MM.1S (cell line): ENCODE measurements around the gene CNTN6.

Experiments
- DNase-seq: peaks from one replicate; pipeline ENCODE4 v3.0.0-alpha.2; 2015
- H2AFZ ChIP-seq: fragments of 300-600 bp; sonication (generic); 2 replicates; pipeline ENCODE4 v1.6.0; 2016; ENCODE audit warnings: antibody characterized with exemption, low read length
- H3F3A ChIP-seq: fragments of 300-600 bp; sonication (generic); 2 replicates; pipeline ENCODE4 v1.6.1; 2016; ENCODE audit warnings: mild to moderate bottlenecking, antibody characterized with exemption, low read length, moderate library complexity, mixed read lengths; ENCODE audit not compliant: insufficient read depth
- H3K27ac ChIP-seq: fragments of 300-600 bp; sonication (generic); 2 replicates; pipeline ENCODE4 v1.5.1; 2016; ENCODE audit warnings: mild to moderate bottlenecking, low read length
- H3K27me3 ChIP-seq: fragments of 300-600 bp; sonication (generic); replicated peaks from 2 replicates; pipeline ENCODE4 v1.6.0; 2016; ENCODE audit warnings: low read length; ENCODE audit not compliant: insufficient read depth
- H3K36me3 ChIP-seq: fragments of 300-600 bp; sonication (generic); replicated peaks from 2 replicates; pipeline ENCODE4 v1.6.1; 2016; ENCODE audit warnings: mild to moderate bottlenecking, low read length, mixed read lengths; ENCODE audit not compliant: insufficient read depth
- H3K4me1 ChIP-seq: fragments of 300-600 bp; sonication (generic); 2 replicates; pipeline ENCODE4 v1.6.1; 2016; ENCODE audit warnings: low read length, mixed read lengths
- H3K4me2 ChIP-seq: fragments of 300-600 bp; sonication (generic); 2 replicates; pipeline ENCODE4 v1.6.0; 2016; ENCODE audit warnings: low read depth, low read length
- H3K4me3 ChIP-seq: fragments of 300-600 bp; sonication (generic); 2 replicates; pipeline ENCODE4 v1.5.1; 2016; ENCODE audit warnings: low read length, mixed read lengths
- H3K79me2 ChIP-seq: fragments of 300-600 bp; sonication (generic); 2 replicates; pipeline ENCODE4 v1.6.1; 2016; ENCODE audit warnings: mixed run types, low read length, mixed read lengths
- H3K9ac ChIP-seq: fragments of 300-600 bp; sonication (generic); 2 replicates; pipeline ENCODE4 v1.6.1; 2016; ENCODE audit warnings: low read length, mixed read lengths
- H3K9me2 ChIP-seq: fragments of 300-600 bp; sonication (generic); replicated peaks from 2 replicates; pipeline ENCODE4 v1.6.1; 2016; ENCODE audit warnings: mild to moderate bottlenecking, low read length, mixed read lengths; ENCODE audit not compliant: insufficient read depth
- H3K9me3 ChIP-seq: fragments of 300-600 bp; sonication (generic); replicated peaks from 2 replicates; pipeline ENCODE4 v1.6.1; 2016; ENCODE audit warnings: mild to moderate bottlenecking, low read length, mixed read lengths; ENCODE audit not compliant: insufficient read depth
- H4K20me1 ChIP-seq: fragments of 300-600 bp; sonication (generic); 2 replicates; pipeline ENCODE4 v1.6.1; 2016; ENCODE audit warnings: mild to moderate bottlenecking, low read length, moderate library complexity, mixed read lengths; ENCODE audit not compliant: insufficient read depth
- CTCF ChIP-seq: fragments of 300-600 bp; sonication (generic); IDR thresholded peaks from 2 replicates; pipeline ENCODE4 v1.5.1; 2016; ENCODE audit warnings: antibody characterized with exemption, low read length, mixed read lengths
- EZH2 ChIP-seq: fragments of 300-600 bp; sonication (generic); optimal IDR thresholded peaks from 2 replicates; pipeline ENCODE3; 2017; ENCODE audit warnings: low read depth, mild to moderate bottlenecking, antibody characterized with exemption, low read length, mixed read lengths
- EZH2phosphoT487 ChIP-seq: fragments of 300-600 bp; sonication (generic); IDR thresholded peaks from 2 replicates; pipeline ENCODE4 v1.6.1; 2018; ENCODE audit warnings: antibody characterized with exemption, low read length

CNTN6 gene

GRCh38 chr3:1287815-1288214 lies 195.0 kb downstream of the CNTN6 start:
- H3K4me2 ChIP-seq = no peak overlapping the region
- no peaks in the 10 kb centered on the region for H3K9me2 ChIP-seq
- no peak overlapping the region for H3K27ac ChIP-seq
- H3F3A ChIP-seq = no peaks in the 10 kb centered on the region
- TF ChIP-seq CTCF (no peak), EZH2 (no peak), EZH2phosphoT487 (no peak)
- no peaks in the 10 kb centered on the region for H4K20me1 ChIP-seq
- H3K79me2 ChIP-seq = no peaks in the 10 kb centered on the region
- no peaks in the 10 kb centered on the region for H3K27me3 ChIP-seq
- H2AFZ ChIP-seq = no peak overlapping the region
- no peaks in the 10 kb centered on the region for H3K4me1 ChIP-seq
- no peaks in the 10 kb centered on the region for H3K36me3 ChIP-seq
- H3K9ac ChIP-seq = no peak overlapping the region
- no peak overlapping the region for H3K4me3 ChIP-seq
- no peak for DNase-seq
- no peaks in the 10 kb centered on the region for H3K9me3 ChIP-seq

- Histone ChIP-seq H3K36me3 (no peaks in the 10 kb centered on the region), H3K4me2 (no peak overlapping the region), H3K9ac (no peak overlapping the region), H3K4me3 (no peak overlapping the region), H2AFZ (no peak overlapping the region), H3K27ac (no peak overlapping the region), H4K20me1 (no peaks in the 10 kb centered on the region), H3K4me1 (no peaks in the 10 kb centered on the region), H3K9me2 (no peaks in the 10 kb centered on the region), H3K9me3 (no peaks in the 10 kb centered on the region), H3K27me3 (no peaks in the 10 kb centered on the region), H3F3A (no peaks in the 10 kb centered on the region), H3K79me2 (no peaks in the 10 kb centered on the region)
- TF ChIP-seq EZH2phosphoT487 (no peak), CTCF (no peak), EZH2 (no peak)
- DNase-seq = no peak
These were observed 196.1 kb downstream of the CNTN6 start for GRCh38 chr3:1288805-1289494.

- no peaks in the 10 kb centered on the region for H3K36me3 ChIP-seq
- H2AFZ ChIP-seq = no peak overlapping the region
- H3K9me3 ChIP-seq = no peaks in the 10 kb centered on the region
- H3K27ac ChIP-seq = no peak overlapping the region
- no peak overlapping the region for H3K9ac ChIP-seq
- no peaks in the 10 kb centered on the region for H3K79me2 ChIP-seq
- no peaks in the 10 kb centered on the region for H3F3A ChIP-seq
- no peak for DNase-seq
- no peak overlapping the region for H3K4me2 ChIP-seq
- no peaks in the 10 kb centered on the region for H4K20me1 ChIP-seq
- no peaks in the 10 kb centered on the region for H3K9me2 ChIP-seq
- H3K4me3 ChIP-seq = no peak overlapping the region
- no peaks in the 10 kb centered on the region for H3K27me3 ChIP-seq
- TF ChIP-seq EZH2phosphoT487 = no peak
- no peak for TF ChIP-seq EZH2
- no peak for TF ChIP-seq CTCF
- no peaks in the 10 kb centered on the region for H3K4me1 ChIP-seq
These were observed 199.8 kb downstream of the CNTN6 start for GRCh38 chr3:1292571-1293071.
